GM18861 (cell line): ENCODE measurements around the gene TUSC2.

Experiments used
- ATAC-seq: cut with Tn5 transposase; IDR thresholded peaks from one replicate; pipeline ENCODE4 v1.9.1; 2021; ENCODE audit not compliant: unreplicated experiment

The TUSC2 gene

GRCh38 chr3:50354850-50355249 lies 26.8 kb upstream of the TUSC2 start:
- no peak for ATAC-seq

DNA sequence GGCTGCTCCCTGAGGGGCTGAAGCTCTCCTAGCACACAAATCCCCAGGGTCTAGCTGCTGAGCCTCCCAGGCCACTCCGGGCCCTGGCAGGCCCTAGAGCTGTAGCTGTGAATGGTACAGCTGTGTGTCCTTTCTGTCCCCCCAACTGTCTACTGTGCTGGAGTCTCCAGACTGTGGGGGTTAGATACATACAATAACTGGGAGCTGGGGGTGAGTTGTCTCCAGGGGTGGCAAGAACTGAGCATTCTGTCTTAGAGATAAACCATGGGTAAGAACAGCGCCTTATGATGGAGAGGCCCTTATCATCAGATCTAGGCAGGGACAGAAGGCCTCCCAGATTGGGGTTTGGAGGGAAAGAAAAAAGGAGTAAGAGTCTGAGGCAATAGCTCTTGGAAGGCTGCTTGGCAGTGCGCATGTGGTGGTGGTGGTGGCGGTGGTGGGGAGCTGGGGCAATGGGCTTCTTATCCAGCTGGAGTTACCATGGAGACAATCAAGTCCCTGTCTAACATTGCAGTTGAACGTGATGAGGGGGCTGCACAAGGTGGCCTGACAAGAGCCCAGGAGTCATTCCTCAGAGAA lies 26.3 kb upstream of the TUSC2 start:
- no peak for ATAC-seq

DNA sequence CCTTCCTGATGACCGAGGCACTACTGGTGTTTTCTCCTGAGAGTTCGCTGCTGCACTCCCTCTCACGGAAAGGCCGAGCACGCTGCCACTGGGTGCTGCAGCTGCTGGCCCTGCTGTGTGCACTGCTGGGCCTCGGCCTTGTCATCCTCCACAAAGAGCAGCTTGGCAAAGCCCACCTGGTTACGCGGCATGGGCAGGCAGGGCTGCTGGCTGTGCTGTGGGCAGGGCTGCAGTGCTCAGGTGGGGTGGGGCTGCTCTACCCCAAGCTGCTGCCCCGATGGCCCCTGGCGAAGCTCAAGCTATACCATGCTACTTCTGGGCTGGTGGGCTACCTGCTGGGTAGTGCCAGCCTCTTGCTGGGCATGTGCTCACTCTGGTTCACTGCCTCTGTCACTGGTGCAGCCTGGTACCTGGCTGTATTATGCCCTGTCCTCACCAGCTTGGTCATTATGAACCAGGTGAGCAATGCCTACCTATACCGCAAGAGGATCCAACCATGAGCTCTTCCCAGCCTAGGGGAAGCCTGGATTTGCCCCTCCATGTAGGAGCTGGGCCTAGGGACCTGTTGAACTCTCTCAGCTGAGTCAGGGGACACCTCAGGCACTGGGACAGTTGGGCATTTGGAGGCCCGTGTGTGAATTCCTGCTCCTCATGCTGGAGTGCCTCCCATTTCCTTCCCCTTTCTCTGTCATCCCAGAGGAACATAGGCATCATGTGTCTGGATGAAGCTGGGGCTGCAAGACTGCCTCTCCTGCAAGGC lies 25.4 kb upstream of the TUSC2 start:
- no peak for ATAC-seq

GRCh38 chr3:50352781-50353180 lies 24.8 kb upstream of the TUSC2 start:
- no peak for ATAC-seq

DNA sequence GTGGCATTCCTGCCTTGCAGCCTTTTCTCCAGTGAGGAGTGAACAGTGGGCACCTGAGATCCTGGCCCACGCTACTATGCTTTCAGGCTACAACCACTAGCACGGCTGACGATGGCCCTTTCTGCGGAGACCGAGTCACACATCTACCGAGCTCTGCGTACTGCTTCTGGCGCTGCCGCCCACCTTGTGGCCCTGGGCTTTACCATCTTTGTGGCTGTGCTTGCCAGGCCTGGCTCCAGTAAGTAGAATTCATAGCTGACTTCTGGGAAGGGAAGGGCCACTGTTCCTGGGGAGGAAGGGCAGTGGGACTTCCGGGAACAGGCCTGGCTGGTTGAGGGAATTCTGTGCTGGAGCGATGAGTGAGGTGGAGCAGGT lies 23.3 kb upstream of the TUSC2 start:
- no peak for ATAC-seq

DNA sequence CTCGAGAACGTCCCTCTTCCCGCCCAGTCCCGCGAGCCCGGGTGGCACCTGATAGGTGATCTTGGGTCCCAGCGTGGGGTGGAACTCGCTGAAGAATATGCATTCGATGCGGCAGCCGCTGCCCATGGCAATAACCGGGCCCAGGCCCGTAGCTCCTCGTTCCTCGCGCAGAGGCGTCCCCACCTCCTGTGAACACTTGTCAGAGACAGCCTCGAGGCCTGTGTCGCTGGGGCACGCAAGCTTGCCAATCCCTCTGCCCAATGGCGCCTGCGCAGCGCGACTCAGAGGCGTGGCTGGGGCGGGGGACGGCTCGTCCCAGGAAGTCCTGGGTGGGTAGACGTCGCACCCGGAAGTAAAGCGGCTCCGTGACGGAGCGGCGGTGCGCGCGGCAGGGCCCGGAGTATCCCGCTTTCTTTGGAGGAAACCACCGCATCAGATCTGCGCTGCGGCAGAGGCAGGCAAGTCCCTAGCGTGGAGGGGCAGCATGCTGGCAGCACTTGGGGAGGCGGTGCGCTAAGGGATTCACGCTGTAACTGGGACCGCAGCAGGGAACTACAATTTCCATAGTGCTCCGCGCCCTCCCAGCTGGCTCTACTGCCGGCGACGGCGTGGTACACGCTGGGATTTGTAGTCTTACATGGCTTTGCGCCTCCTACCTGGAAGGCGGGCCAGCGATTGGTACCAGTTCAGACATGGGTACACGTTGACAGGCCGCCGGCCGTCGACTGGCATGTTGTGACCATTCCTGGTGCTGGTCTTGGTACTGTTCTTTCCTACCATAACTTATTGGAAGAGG lies 22.7 kb upstream of the TUSC2 start, which contains the start of the genes CYB561D2 and NPRL2:
Gene CYB561D2, plus strand, starts transcription at position 336 of the 796 bp plus-strand sequence. CDS start 572 bp downstream, outside the sequence.
Gene NPRL2, minus strand, starts transcription at position 249 of the 796 bp plus-strand sequence. Its CDS starts 123 bp downstream, at position 126.
- ATAC-seq: peak; percentile 72

GRCh38 chr3:50350213-50350526 lies 22.1 kb upstream of the TUSC2 start:
- ATAC-seq: no peak

DNA sequence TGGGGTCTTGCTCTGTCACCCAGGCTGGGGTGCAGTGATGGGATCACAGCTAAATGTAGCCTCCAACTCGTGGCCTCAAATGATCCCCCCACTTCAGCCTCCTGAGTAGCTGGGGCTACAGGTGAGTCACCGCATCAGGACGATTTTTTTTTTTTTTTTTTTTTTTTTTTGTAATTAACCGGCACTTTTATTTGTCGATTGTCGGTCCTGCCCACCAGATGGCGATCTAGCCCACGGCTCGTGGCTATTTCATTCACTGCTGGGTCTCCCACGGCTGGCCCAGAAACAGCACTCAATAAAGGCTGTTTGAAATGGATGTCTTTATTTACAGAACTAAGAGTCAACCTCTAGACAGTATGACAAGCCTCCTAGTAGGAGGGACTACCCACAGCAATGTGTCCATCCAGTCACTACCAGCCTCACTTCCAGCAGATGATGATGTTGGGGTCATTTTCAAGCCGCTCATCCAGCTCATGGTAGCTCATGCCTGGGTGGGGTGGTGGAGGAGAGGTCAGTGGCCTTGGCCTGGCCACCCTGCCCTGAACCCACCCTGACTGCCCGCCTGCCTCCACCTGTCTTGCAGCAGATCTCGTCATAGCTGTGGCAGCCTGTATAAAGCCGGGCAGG lies 19.3 kb upstream of the TUSC2 start:
- no peak for ATAC-seq

- no peak for ATAC-seq
Measured at GRCh38 chr3:50345586-50346234, 17.7 kb upstream of the TUSC2 start, which contains the start of gene ZMYND10. TSS of gene ZMYND10 (minus strand) at chr3:50345732. CDS start at chr3:50345579, 153 bp downstream.

DNA sequence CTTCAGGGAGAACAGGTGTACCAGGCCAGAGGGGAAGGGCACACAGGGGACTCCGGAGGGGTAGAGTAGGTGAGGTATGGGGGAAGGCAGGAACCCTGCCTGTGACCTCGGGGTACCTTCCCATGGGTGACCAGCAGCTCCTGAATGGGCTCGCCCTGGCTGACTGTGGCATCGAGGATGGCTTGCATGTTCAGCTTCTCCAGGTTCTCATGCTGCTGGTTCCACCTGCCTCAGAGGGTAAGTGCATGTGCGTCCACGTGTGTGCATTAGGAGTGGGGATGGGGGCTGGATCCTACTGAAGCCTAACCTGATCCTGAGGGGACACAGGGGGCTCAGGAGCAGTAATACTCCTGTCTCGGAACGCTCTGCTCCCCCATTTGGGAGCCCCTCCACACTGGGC lies 17.0 kb upstream of the TUSC2 start:
- no peak for ATAC-seq

DNA sequence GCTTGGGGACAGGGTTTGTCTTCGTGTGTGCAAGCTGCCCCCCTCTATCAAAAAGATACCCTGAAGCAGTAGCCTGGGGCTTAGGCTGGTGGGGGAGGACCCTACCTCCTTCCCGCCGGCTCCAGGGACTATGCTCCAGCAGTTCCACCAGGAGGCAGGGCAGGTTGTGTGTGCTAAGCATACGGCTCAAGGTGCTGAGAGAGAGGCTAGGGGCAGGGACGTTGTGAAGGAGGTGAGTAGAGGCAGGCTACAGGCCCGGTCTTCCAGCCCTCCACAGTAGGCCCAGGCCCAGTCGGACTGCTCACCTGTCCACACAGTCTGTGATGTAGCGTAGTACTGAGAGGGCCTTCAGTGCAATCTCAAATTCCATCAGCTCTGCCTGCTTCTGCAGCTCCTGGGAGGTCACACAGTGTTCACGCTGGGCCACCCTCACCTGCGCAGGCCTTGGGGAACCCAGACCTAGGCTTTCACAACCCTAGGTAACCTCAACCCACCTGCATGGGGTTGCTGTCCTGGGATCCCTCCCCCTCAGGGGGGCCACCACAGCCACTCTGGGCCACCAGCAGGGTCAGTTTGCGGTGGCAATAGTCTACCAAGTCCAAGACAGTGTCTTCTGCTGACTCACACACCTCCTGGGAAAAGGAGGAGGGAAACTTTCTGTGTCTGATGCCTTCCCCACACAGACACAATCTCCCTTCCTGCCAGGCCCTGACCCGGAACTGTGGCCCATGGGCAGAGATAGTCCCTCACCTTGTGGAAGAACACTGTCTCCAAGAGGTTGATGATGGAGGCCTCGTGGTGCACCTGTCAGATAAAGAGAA lies 15.0 kb upstream of the TUSC2 start:
- ATAC-seq: no peak

DNA sequence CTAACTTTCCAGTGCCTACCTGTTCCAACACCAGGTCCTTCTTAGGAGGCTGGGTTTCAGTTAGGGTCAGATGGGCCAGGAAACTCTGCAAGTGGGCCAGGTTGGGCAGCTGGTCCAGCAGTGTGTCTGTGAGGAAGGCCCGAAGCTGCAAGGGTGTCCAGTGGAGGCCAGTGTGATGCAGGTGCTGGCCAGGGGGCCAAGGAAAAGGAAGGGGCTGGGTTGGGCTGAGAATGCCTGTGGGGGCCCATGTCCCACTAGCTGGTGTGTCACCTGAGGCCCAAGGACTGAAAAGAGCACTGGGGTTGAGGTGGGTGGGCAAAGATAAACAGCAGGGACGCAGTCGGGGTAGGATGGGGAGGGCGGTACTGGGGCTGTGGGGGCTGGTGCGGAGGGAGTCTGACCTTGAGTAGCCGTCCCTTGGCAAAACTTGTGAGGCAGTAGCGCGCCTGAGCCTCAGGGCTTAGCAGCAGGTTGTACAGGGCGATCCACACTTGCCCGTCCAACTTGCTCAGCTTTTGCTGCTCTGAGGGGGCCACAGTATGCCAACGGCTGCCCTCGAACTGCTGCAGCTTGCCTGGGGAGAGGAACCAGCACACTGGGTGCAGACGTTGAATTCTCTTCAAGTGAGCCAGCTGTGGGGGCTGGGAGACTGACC lies 14.1 kb upstream of the TUSC2 start:
- no peak for ATAC-seq

GRCh38 chr3:50341537-50341936 lies 13.5 kb upstream of the TUSC2 start:
- ATAC-seq: no peak

DNA sequence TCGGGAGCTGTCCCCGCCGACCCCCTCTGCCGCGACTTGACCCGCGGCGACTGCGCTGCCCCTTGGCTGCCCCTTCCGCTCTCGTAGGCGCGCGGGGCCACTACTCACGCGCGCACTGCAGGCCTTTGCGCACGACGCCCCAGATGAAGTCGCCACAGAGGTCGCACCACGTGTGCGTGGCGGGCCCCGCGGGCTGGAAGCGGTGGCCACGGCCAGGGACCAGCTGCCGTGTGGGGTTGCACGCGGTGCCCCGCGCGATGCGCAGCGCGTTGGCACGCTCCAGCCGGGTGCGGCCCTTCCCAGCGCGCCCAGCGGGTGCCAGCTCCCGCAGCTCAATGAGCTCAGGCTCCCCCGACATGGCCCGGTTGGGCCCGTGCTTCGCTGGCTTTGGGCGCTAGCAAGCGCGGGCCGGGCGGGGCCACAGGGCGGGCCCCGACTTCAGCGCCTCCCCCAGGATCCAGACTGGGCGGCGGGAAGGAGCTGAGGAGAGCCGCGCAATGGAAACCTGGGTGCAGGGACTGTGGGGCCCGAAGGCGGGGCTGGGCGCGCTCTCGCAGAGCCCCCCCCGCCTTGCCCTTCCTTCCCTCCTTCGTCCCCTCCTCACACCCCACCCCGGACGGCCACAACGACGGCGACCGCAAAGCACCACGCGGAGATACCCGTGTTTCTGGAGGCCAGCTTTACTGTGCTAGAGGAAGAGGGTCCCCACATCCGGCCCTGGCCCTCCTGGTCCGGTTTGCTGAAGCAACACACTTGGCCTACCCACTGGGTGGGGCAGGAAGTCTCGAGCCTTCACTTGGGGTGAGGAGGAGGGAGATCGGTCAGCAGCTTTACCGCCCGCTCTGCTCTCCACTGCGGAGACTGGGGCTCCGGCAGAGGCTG lies 12.7 kb upstream of the TUSC2 start, which contains the start of gene RASSF1:
Gene RASSF1, minus strand, starts transcription at position 389 of the 882 bp plus-strand sequence. Its CDS starts 31 bp downstream, at position 358.
- ATAC-seq: no peak

GRCh38 chr3:50340147-50340447 lies 12.1 kb upstream of the TUSC2 start:
- no peak for ATAC-seq

DNA sequence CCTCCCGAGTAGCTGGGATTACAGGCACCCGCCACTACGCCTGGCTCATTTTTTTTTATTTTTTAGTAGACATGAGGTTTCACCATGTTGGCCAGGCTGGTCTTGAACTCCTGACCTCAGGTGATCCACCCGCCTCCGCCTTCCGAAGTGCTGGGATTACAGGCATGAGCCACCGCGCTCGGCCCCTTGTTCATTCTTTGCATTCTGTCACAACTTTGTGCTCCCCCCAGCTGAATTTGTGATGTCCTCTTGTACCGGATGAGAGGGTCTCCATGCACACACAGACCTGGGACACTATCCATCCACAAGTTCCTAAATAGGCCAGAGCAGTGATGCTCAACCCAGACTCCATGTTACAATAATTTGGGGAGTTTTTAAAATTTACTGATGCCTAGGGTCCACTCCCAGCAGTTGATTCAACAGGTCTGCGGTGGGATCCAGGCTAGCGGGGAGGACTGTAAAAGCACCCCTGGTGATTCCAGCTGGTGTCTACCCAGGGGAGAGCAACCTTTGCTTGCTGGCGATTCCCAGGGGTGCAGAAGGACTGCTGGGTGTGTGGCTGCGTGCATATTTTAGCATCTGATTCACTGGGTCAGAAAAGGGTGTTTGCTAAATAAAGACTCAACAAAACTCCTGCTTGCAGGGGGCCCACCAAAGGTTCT lies 11.6 kb upstream of the TUSC2 start:
- no peak for ATAC-seq

GRCh38 chr3:50338965-50339364 lies 10.9 kb upstream of the TUSC2 start:
- ATAC-seq: no peak
